Activated CD4-positive, alpha-beta memory T cell treated with anti-CD3 and anti-CD28 coated beads, Interleukin-2, amount 10 ng/mL, durations not matched to agents 7 days and 5 days (primary cell): ENCODE data around the gene KRTAP10-9. TPM values are rescaled to one million over a fixed set of nuclear protein-coding genes. Genes with fewer than 3 reads are reported as not detected.
"Not testable (repeated sequence)": the region's sequence is repeated elsewhere in the genome, so short reads cannot be mapped to it uniquely, and the experiment has no call there.

ENCODE experiments used
- CTCF ChIA-PET: fragments of 350-600 bp; sonication (Branson Sonifier 250); formaldehyde crosslinking; loops from one replicate; lab custom pipeline; 2021; ENCODE audit warnings: antibody characterized with exemption, inconsistent platforms; lab: Charles Lee
- POLR2A ChIA-PET: fragments of 350-600 bp; sonication (Branson Sonifier 250); formaldehyde crosslinking; loops from one replicate; lab custom pipeline; 2021; ENCODE audit warnings: antibody characterized with exemption; lab: Charles Lee
- DNase-seq: peaks from one replicate; pipeline ENCODE4 v3.0.0-alpha.2; 2020
- H3K27ac Mint-ChIP-seq: one replicate; pipeline ENCODE4 v1.8.0; 2021; ENCODE audit warnings: mild to moderate bottlenecking, mixed read lengths
- H3K27me3 Mint-ChIP-seq: one replicate; pipeline ENCODE4 v1.8.0; 2021; ENCODE audit warnings: mixed read lengths
- H3K36me3 Mint-ChIP-seq: one replicate; pipeline ENCODE4 v1.8.0; 2021; ENCODE audit warnings: low read depth, mixed read lengths
- H3K4me1 Mint-ChIP-seq: one replicate; pipeline ENCODE4 v1.8.0; 2021; ENCODE audit warnings: mixed read lengths
- H3K4me3 Mint-ChIP-seq: one replicate; pipeline ENCODE4 v1.8.0; 2021; ENCODE audit warnings: mild to moderate bottlenecking, mixed read lengths
- H3K9me3 Mint-ChIP-seq: one replicate; pipeline ENCODE4 v1.8.0; 2021; ENCODE audit warnings: mixed read lengths
- total RNA-seq, 2 experiments: library from RNA; stranded (reverse); gene quantifications; one replicate each; pipeline ENCODE4 v1.2.3, GENCODE V29; 2021

KRTAP10-9 gene
- total RNA-seq, 2 experiments from 2014 or later = not detected

DNA sequence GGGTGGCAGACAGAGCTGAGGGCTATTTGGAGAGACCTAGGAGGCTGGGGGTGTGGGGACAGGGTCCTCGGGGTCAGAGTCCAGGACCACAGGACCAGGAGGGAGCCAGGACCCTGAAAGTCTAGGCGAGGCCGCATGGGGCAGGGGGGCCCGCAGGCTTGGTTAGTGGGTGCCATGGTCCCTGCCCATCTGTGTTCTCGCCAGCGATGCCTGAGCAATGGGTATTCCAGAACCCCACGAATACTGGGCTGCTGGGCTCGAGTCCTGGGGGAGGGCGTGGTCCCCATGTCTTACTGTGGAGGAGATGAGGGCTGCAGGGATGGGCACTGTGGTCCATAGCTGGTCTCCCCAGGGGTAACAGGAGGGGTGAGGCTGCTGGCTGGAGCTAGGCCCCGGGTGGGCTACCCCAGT lies 36.6 kb upstream of the KRTAP10-9 start:
- no peak overlapping the region for H3K4me3 Mint-ChIP-seq
- CTCF ChIA-PET = no interaction called here
- no peak for DNase-seq
- no peaks in the 10 kb centered on the region for H3K36me3 Mint-ChIP-seq
- H3K27me3 Mint-ChIP-seq = peaks cover 31% of the 10 kb centered on the region
- no peaks in the 10 kb centered on the region for H3K9me3 Mint-ChIP-seq
- H3K27ac Mint-ChIP-seq = no peak overlapping the region
- H3K4me1 Mint-ChIP-seq = peaks cover under 1% of the 10 kb centered on the region
- POLR2A ChIA-PET = no interaction called here

DNA sequence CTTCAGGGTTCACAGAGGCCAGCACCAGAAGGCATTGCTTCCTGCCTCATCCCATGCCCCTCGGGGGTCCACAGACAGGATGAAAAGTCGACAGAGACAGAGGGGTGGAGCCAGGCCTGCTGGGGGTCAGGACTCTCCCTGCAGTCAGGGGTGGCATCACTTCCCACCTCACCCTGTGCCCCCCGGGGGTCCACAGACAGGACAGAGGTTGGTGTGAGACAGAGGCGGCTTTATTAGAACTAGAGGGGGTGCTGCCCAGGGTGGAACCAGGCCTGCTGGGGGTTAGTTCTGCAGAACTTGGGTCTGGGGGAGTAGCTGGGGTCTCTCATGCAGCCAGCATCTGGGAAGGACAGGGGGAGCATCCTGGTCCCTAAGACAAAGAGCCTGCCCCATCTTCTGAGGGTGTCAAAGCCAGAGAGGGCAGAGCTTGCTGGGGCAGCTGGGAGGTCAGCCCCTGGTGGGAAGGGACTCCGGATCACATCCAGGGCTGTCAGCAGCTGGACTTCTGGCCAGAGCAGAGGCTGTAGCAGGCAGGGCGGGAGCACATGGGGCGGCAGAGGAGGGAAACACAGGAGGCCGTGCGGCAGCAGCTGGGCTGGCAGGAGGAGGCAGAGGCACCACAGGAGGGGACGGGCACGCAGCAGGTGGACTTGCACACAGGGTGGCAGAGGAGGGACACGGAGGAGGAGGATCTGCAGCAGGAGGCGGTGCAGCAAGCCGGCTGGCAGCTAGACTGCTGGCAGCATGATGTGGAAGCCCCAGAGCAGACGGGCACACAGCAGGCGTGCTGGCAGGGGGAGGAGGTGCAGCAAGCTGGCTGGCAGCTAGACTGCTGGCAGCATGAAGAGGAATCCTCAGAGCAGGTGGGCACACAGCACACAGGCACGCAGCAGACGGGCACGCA lies 35.7 kb upstream of the KRTAP10-9 start:
- H3K9me3 Mint-ChIP-seq, DNase-seq, H3K36me3 Mint-ChIP-seq, H3K4me1 Mint-ChIP-seq, CTCF ChIA-PET, H3K4me3 Mint-ChIP-seq, POLR2A ChIA-PET, H3K27ac Mint-ChIP-seq: not testable (repeated sequence)
- peaks cover 23% of the 10 kb centered on the region for H3K27me3 Mint-ChIP-seq

DNA sequence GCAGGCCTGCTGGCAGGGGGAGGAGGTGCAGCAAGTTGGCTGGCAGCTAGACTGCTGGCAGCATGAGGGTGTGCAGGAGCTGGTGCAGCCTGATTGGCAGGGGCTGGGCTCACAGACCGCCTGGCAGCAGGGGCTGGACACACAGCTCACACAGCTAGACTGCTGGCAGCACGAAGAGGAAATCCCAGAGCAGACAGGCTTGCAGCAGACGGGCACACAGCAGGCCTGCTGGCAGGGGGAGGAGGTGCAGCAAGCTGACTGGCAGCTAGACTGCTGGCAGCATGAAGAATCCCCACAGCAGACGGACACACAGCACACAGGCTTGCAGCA lies 35.1 kb upstream of the KRTAP10-9 start:
- H3K27me3 Mint-ChIP-seq = peaks cover 18% of the 10 kb centered on the region
- CTCF ChIA-PET = interaction anchor here (0.6 kb wide), 1 partner anchor 18 kb away, joined by 3 read pairs; the partner anchor contains the start of gene KRTAP10-4
- H3K36me3 Mint-ChIP-seq, H3K9me3 Mint-ChIP-seq, H3K4me3 Mint-ChIP-seq, H3K4me1 Mint-ChIP-seq, POLR2A ChIA-PET, H3K27ac Mint-ChIP-seq, DNase-seq: not testable (repeated sequence)

DNA sequence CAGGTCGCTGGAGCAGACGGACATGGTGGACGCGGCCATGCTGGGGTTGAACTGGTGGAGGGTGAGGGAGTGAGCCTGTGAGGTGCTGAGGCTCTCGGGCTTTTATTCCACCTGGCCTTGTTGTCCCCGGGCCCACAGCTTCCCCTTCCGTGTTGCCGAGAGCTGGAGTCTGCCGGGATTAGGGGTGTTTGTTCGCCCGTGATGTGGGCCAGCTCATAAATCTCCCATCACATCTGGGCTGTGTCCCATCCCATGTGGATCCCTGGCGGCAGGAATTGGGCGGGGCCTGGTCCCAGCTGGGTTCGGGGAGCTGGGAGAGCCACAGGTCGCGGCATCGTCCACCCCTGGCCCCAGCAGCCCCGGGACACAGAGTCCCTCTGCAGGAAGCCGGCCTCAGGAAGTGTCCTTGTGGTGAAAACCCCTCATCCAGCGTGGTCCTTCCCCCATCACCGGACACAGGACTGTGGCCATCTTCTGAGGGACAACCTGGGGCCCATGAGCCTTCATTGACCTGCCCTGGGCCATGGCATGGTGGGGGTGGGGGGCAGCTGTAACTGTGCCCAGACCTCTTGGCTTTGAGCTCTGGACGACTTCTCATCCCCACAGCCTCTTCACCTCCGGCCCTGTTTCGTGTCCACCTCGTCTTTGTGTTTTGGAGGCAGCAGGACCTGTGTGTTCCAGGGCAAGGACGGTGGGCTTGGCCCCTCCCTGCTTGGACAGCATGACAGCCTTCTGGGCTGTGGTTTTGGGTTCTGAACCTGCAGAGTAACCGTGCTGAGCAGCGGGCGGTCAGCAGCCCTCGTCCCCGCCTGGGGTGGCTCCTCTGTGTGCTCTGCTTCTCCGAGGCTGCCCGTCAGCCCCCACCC lies 34.2 kb upstream of the KRTAP10-9 start, which contains the start of gene KRTAP10-6:
KRTAP10-6 (minus strand) TSS at position 60 of the 866 bp plus-strand sequence; CDS start at position 39, 21 bp downstream.
- ChIA-PET POLR2A (interaction anchor here (0.6 kb wide), 1 partner anchor 15 kb away, joined by 3 read pairs; no protein-coding TSS in a partner anchor), CTCF (interaction anchor here (0.6 kb wide), 1 partner anchor 19 kb away, joined by 3 read pairs; the partner anchor contains the start of gene KRTAP10-4)
- H3K4me1 Mint-ChIP-seq = no peaks in the 10 kb centered on the region
- no peak within 1 kb of the TSS for H3K27ac Mint-ChIP-seq
- DNase-seq = no peak
- H3K4me3 Mint-ChIP-seq = no peak within 1 kb of the TSS
- peaks cover 11% of the 10 kb centered on the region for H3K27me3 Mint-ChIP-seq
- no peaks in the 10 kb centered on the region for H3K9me3 Mint-ChIP-seq
- H3K36me3 Mint-ChIP-seq = no peaks in the 10 kb centered on the region

DNA sequence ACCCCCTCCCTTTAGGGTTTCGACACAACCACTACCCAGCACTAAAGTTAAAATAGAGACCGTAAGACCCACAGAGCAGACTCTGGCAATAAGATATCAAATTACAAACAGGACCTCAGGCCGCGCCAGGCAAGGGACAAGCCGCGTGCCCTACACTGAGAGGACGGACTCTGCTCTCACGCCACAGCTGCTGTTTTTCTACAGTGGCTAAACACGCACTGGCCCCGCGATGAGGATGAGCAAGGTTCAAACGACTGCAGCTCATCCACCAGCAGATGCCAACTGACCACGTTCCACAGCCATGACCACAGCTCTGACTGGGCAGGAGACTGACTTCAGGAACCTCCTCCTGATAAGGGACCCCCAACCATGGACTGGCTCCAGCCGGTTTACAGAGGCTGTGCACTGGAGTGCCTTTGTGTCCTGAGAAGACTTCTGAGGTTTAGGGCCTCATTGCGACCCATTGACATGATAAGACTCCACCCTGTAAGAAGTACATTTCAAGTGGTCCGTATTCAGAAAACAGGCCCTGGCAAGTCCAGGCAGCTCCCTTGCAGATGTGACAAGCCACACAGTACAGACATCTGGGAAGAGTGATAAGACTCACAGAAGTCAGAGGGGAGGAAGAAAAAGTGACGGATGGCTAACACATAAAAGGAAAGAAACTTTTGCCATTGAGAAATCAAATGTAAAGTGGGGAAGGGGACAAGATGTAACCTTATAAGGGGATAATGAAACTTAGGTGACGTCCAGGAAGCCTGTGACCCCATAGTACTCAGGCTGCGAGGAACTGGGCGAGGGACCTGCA lies 33.1 kb upstream of the KRTAP10-9 start:
- DNase-seq = no peak
- Mint-ChIP-seq H3K36me3 (no peaks in the 10 kb centered on the region), H3K4me1 (no peaks in the 10 kb centered on the region), H3K27ac (no peak overlapping the region), H3K27me3 (peaks cover 14% of the 10 kb centered on the region), H3K9me3 (no peaks in the 10 kb centered on the region), H3K4me3 (no peak overlapping the region)
- ChIA-PET POLR2A (no interaction called here), CTCF (no interaction called here)

DNA sequence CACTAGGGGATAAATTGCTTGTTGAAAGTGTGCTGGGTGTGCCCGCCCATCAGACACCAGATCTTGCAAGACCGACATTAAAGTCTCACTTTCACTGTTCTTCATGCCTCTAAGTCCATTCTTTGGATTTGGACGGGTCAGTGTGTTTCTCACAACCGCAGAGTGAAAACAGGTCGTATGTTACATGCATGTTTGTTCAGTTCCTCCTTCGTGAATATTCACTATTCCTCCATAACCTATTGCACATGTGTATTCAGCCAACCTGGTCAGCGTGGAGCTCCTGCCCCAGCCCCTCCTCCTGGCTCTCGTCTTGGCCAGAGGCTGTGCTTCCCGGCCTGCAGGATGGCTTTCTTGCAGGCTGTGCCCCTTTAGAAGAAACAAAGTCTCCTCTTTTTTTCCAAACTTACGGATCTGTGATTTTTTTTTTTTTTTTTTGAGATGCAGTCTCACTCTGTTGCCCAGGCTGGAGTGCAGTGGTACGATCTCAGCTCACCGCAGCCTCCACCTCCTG lies 32.4 kb upstream of the KRTAP10-9 start:
- Mint-ChIP-seq H3K27ac (no peak overlapping the region), H3K4me1 (no peaks in the 10 kb centered on the region), H3K4me3 (no peak overlapping the region), H3K36me3 (no peaks in the 10 kb centered on the region), H3K9me3 (no peaks in the 10 kb centered on the region), H3K27me3 (peaks cover 13% of the 10 kb centered on the region)
- DNase-seq = no peak
- ChIA-PET CTCF (no interaction called here), POLR2A (no interaction called here)

DNA sequence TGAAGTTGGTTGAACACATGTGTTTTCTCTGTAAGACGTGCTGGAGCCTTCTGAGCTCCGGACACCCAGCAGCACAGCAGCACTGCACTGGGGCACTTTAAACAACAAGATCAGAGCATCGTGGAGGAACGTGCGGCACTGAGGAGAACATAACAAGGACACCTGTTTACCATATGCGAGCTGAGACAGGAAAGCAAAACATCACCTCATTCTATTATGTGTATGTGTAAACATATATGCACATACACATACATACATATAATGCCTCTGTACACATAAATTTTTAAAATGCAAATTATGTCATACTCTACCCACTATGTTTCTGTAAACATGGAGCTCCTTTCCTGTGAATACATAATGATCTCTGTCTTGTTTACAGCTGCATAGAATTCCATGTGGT lies 31.4 kb upstream of the KRTAP10-9 start:
- no peak overlapping the region for H3K4me3 Mint-ChIP-seq
- no peak overlapping the region for H3K27ac Mint-ChIP-seq
- peaks cover 13% of the 10 kb centered on the region for H3K27me3 Mint-ChIP-seq
- no peaks in the 10 kb centered on the region for H3K9me3 Mint-ChIP-seq
- no peaks in the 10 kb centered on the region for H3K36me3 Mint-ChIP-seq
- ChIA-PET POLR2A (no interaction called here), CTCF (interaction anchor here (0.6 to 2.4 kb wide), 3 partner anchors 23 to 198 kb away, joined by 3 to 5 read pairs (median 3); no protein-coding TSS in a partner anchor)
- no peak for DNase-seq
- H3K4me1 Mint-ChIP-seq = no peaks in the 10 kb centered on the region

DNA sequence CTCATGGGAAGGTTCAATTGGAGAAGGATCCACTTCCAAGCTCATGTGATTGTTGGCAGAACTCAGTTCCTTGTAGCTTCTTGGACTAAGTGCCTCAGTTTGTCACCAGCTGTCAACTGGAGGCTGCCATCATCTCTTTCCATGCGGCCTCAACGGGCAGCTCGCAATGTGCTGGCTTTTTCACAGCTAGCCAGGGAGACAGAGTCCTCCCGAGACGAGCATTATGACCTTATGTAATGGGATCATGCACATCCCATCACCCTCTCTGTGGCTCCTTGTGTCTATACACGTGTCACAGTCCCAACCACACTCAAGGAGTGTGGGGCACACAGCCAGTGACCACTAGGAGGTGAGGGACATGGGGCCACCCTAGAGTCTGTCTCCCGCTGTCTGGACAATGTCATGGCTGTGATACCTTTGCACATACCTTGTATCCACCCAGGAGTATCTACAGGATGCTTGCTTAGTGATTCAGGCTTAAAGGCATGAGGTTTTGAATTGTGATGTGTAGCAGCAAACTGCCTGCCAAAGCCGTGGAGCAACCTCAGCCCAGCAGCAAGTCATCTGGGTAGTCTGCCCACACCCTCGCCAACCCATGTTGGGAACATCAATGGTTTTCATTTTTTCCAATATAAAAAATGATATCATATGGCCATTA lies 30.7 kb upstream of the KRTAP10-9 start:
- Mint-ChIP-seq H3K36me3 (no peaks in the 10 kb centered on the region), H3K4me3 (no peak overlapping the region), H3K9me3 (no peaks in the 10 kb centered on the region), H3K27me3 (peaks cover 13% of the 10 kb centered on the region), H3K27ac (no peak overlapping the region), H3K4me1 (no peaks in the 10 kb centered on the region)
- DNase-seq = no peak
- POLR2A ChIA-PET = no interaction called here
- CTCF ChIA-PET = interaction anchor here (0.6 to 2.4 kb wide), 3 partner anchors 22 to 197 kb away, joined by 3 to 5 read pairs (median 3); no protein-coding TSS in a partner anchor

DNA sequence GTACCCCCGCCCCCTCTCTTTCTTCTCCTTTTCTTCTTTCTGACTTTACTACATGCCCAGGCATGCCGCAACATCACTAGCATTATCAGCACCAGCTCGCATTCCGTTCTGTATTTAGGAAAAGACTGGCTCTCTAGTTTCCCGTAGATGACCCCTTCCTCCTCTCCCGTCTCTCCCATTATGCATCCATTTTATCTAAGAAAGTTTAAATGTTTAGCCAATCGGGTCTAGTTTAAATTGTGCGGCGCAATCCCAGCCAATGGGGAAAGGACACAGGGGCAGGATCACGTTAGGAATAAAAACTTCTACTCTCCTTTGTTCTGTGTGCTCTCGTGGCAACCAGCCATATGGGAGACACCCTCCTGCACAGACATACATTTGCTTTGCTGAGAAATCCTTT lies 28.8 kb upstream of the KRTAP10-9 start:
- CTCF ChIA-PET = no interaction called here
- no peak overlapping the region for H3K4me3 Mint-ChIP-seq
- peaks cover 13% of the 10 kb centered on the region for H3K27me3 Mint-ChIP-seq
- POLR2A ChIA-PET = no interaction called here
- no peaks in the 10 kb centered on the region for H3K36me3 Mint-ChIP-seq
- H3K4me1 Mint-ChIP-seq = no peaks in the 10 kb centered on the region
- H3K27ac Mint-ChIP-seq = no peak overlapping the region
- DNase-seq = no peak
- H3K9me3 Mint-ChIP-seq = no peaks in the 10 kb centered on the region

DNA sequence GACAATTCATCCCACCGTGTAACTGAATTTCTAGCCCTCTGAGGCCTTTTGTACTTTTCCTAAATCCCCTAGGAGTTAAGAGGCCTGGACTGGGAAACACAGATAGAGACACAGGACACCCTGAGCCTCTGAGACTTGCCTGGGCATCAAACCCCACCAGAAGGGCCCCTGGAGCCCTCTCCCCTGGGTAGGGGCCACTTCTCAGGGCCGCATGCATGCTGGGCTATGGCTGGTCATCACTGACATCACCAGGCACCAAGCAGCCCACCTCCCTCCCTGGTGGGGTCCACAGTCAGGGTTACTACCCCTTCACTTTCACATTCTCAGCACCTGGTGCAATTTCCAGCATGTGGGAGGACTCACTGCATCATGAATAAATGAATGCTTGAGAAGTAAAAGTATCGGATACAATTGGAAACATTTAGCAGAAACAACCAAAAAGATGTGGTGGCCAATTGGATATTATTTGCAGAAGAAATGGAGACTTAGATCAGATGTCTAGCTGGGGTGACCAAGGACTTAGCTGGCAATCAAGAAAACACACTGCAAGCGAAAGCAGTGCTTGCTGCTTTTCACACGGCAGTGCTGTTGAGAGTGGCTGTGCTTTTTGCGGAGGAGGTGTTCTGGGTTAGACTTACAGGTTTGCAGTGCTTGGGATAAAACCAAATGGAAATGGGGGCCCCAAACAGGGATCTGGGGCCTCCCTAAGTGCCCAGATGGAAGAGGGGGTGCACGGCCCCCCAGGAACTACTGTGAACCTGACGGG lies 27.4 kb upstream of the KRTAP10-9 start:
- Mint-ChIP-seq H3K27ac (no peak overlapping the region), H3K36me3 (no peaks in the 10 kb centered on the region), H3K4me3 (no peak overlapping the region), H3K4me1 (no peaks in the 10 kb centered on the region), H3K27me3 (peaks cover 15% of the 10 kb centered on the region), H3K9me3 (no peaks in the 10 kb centered on the region)
- DNase-seq = no peak
- ChIA-PET CTCF (no interaction called here), POLR2A (no interaction called here)

DNA sequence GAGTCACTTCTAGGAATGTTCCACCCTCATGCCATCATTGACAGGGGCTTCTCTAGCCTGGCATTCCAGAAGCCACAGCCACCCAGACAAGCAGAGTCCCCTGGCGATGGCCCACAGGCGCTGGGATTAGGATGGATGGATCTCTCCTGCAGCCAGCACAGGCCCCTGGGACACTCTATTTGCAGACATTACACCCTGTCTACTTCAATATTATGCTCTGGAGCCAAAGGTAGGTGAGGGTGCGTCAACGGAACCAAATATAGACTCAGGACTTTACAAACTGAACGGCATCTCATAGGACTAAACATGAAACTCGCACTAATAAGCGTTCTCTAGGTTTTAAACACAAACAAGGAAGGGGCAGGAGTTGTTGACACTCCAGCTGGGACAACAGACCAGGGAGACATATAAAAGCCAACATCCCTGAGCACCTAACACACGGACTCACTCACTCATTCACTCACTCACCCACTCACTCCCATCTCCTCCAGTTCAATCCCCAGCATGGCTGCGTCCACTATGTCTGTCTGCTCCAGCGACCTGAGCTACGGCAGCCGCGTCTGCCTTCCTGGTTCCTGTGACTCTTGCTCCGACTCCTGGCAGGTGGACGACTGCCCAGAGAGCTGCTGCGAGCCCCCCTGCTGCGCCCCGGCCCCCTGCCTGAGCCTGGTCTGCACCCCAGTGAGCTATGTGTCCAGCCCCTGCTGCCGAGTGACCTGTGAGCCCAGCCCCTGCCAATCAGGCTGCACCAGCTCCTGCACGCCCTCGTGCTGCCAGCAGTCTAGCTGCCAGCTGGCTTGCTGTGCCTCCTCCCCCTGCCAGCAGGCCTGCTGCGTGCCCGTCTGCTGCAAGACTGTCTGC lies 26.5 kb upstream of the KRTAP10-9 start, which contains the start of gene KRTAP10-7:
KRTAP10-7 (plus strand) TSS at position 480 of the 861 bp plus-strand sequence; CDS start at position 505, 25 bp downstream.
- DNase-seq, H3K27ac Mint-ChIP-seq, H3K4me1 Mint-ChIP-seq, H3K4me3 Mint-ChIP-seq, POLR2A ChIA-PET, H3K36me3 Mint-ChIP-seq, H3K9me3 Mint-ChIP-seq, CTCF ChIA-PET: not testable (repeated sequence)
- H3K27me3 Mint-ChIP-seq = peaks cover 21% of the 10 kb centered on the region
